ENCODE results near the gene OR13C3. TPM values are rescaled to one million over a fixed set of nuclear protein-coding genes. Genes with fewer than 3 reads are reported as not detected.

The OR13C3 gene
- total RNA-seq, 5 donors from 2014 or later (not counting 1 experiment from before 2014, with no cell fraction given) = not detected

Other genes starting within 250 kb of the OR13C3 start
- gene OR13F1, start 32.6 kb downstream of the OR13C3 start, total RNA-seq = not detected
- gene OR13C4, start 9.6 kb downstream of the OR13C3 start, total RNA-seq = not detected
- not detected for gene OR13C8, start 32.3 kb upstream of the OR13C3 start, total RNA-seq
- not detected for gene OR13C5, start 62.6 kb upstream of the OR13C3 start, total RNA-seq
- not detected for gene OR13C2, start 68.8 kb upstream of the OR13C3 start, total RNA-seq
- gene OR13C9, start 81.3 kb upstream of the OR13C3 start, total RNA-seq = not detected
- gene OR13D1, start 157.7 kb upstream of the OR13C3 start, total RNA-seq = not detected
- gene NIPSNAP3A, start 210.8 kb upstream of the OR13C3 start, total RNA-seq = 10 to 100 TPM in 1 of 5 donors, 1 to 10 TPM in 4; 6.8 to 10.5 (median 9.8) TPM
- 1 to 10 TPM in 4 of 5 donors, under 1 TPM in 1; 0.84 to 2.0 (median 1.2) TPM for gene NIPSNAP3B, start 227.3 kb upstream of the OR13C3 start, total RNA-seq

Measured in T-cell (primary cell).